CD8-positive, alpha-beta memory T cell (primary cell): ENCODE measurements around the gene RTF2. TPM values are rescaled to one million over a fixed set of nuclear protein-coding genes. Genes with fewer than 3 reads are reported as not detected.
A peak's percentile ranks its signal among the peaks of the same experiment; 100 is the strongest.

Source experiments
- CTCF ChIA-PET: fragments of 350-600 bp; sonication (Branson Sonifier 250); formaldehyde crosslinking; loops from one replicate; lab custom pipeline; 2021; ENCODE audit warnings: antibody characterized with exemption; lab: Charles Lee
- POLR2A ChIA-PET: fragments of 350-600 bp; sonication (Branson Sonifier 250); formaldehyde crosslinking; loops from one replicate; lab custom pipeline; 2021; ENCODE audit warnings: antibody characterized with exemption; lab: Charles Lee
- DNase-seq, 5 donors: peaks; one replicate each; pipeline versions ENCODE4 v3.0.0 to v3.0.0-alpha.2; 2020 to 2022; ENCODE audit warnings: mixed read lengths in 1 of 5
- H3K27ac ChIP-seq: one replicate; pipeline ENCODE4 v1.7.0; 2013; ENCODE audit warnings: low read depth, mild to moderate bottlenecking, low read length, moderate library complexity
- H3K27me3 ChIP-seq: 2 replicates; pipeline ENCODE4 v1.7.0; 2013; ENCODE audit warnings: low read length, mild to moderate bottlenecking; ENCODE audit not compliant: insufficient read depth, poor library complexity, severe bottlenecking
- H3K36me3 ChIP-seq: 2 replicates; pipeline ENCODE4 v1.7.0; 2013; ENCODE audit warnings: mild to moderate bottlenecking, low read length, moderate library complexity; ENCODE audit not compliant: insufficient read depth
- H3K4me1 ChIP-seq: 2 replicates; pipeline ENCODE4 v1.7.0; 2013; ENCODE audit warnings: mild to moderate bottlenecking, low read length, moderate library complexity; ENCODE audit not compliant: insufficient read depth
- H3K4me3 ChIP-seq: 2 replicates; pipeline ENCODE4 v1.7.0; 2013; ENCODE audit warnings: mild to moderate bottlenecking, low read length
- H3K9me3 ChIP-seq: 2 replicates; pipeline ENCODE4 v1.7.0; 2013; ENCODE audit warnings: mild to moderate bottlenecking, low read length
- H3K27ac Mint-ChIP-seq, 8 donors: one replicate each; pipeline ENCODE4 v1.8.0; 2020 to 2021; ENCODE audit warnings: mixed read lengths in 8 of 8, mild to moderate bottlenecking in 6 of 8, inconsistent platforms in 3 of 8, moderate library complexity in 3 of 8
- H3K27me3 Mint-ChIP-seq, 2 donors: one replicate each; pipeline ENCODE4 v1.8.0; 2020 to 2021; ENCODE audit warnings: mixed read lengths in 2 of 2, mild to moderate bottlenecking in 1 of 2, moderate library complexity in 1 of 2
- H3K36me3 Mint-ChIP-seq, 3 donors: one replicate each; pipeline ENCODE4 v1.8.0; 2020 to 2021; ENCODE audit warnings: mixed read lengths in 3 of 3, inconsistent platforms in 1 of 3, mild to moderate bottlenecking in 1 of 3
- H3K4me1 Mint-ChIP-seq, 3 donors: one replicate each; pipeline ENCODE4 v1.8.0; 2020 to 2021; ENCODE audit warnings: mixed read lengths in 3 of 3, inconsistent platforms in 1 of 3, mild to moderate bottlenecking in 1 of 3
- H3K4me3 Mint-ChIP-seq, 7 donors: one replicate each; pipeline ENCODE4 v1.8.0; 2020 to 2021; ENCODE audit warnings: mixed read lengths in 7 of 7, mild to moderate bottlenecking in 6 of 7, moderate library complexity in 4 of 7, inconsistent platforms in 2 of 7
- H3K9me3 Mint-ChIP-seq, 5 donors: one replicate each; pipeline ENCODE4 v1.8.0; 2020 to 2022; ENCODE audit warnings: mixed read lengths in 5 of 5, mild to moderate bottlenecking in 3 of 5, moderate library complexity in 2 of 5, inconsistent platforms in 1 of 5
- polyA plus RNA-seq: library from polyadenylated mRNA; unstranded; fragments of 300-500 nt; fragmentation: Illumina TruSeq; gene quantifications from one replicate; pipeline ENCODE4 v1.2.3, GENCODE V29; 2021
- total RNA-seq, 2 experiments: library from RNA; stranded (reverse); gene quantifications; one replicate each; pipeline ENCODE4 v1.2.3, GENCODE V29; 2021

The RTF2 gene
- total and polyA plus RNA-seq, 3 experiments from 2014 or later, result 82.5 to 121 (median 85.1) TPM

DNA sequence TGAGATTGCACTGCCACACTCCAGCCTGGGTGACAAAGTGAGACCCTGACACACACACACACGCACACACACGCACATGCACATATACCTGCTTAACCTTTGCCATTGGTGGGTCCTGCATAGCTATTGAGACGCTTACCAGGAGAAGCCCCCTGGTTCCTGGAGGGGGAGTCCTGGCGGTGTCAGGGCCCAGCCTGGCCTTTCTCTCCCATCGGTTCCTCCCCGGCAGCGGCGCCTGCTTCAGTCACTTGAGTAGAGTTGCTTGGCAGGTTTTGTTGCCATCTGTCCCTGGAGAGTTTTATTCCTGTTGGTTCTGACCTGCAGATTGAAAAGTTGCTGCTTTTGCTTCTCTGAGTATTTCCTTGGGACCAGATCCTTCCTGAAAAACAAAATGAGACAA is 35.5 kb downstream of the RTF2 start:
- H3K36me3 Mint-ChIP-seq, result peaks cover 4 to 45% (median 5%) of the 10 kb centered on the region in 3 donors
- DNase-seq, result no peak
- H3K27me3 ChIP-seq, result no peaks in the 10 kb centered on the region
- ChIA-PET CTCF (no interaction called here), POLR2A (no interaction called here)
- H3K36me3 ChIP-seq, result peaks cover 9% of the 10 kb centered on the region
- H3K9me3 Mint-ChIP-seq, result no peaks in the 10 kb centered on the region
- H3K27ac ChIP-seq, result no peak overlapping the region
- no peak overlapping the region for H3K4me3 ChIP-seq
- H3K4me1 Mint-ChIP-seq, result peaks cover 12 to 17% (median 13%) of the 10 kb centered on the region in 3 donors
- H3K9me3 ChIP-seq, result no peaks in the 10 kb centered on the region
- H3K4me3 Mint-ChIP-seq, result no peak overlapping the region
- H3K4me1 ChIP-seq, result peaks cover 4% of the 10 kb centered on the region
- H3K27ac Mint-ChIP-seq, result peak overlapping the region in 1 of 8 donors; percentile 54
- H3K27me3 Mint-ChIP-seq, result no peaks in the 10 kb centered on the region

DNA sequence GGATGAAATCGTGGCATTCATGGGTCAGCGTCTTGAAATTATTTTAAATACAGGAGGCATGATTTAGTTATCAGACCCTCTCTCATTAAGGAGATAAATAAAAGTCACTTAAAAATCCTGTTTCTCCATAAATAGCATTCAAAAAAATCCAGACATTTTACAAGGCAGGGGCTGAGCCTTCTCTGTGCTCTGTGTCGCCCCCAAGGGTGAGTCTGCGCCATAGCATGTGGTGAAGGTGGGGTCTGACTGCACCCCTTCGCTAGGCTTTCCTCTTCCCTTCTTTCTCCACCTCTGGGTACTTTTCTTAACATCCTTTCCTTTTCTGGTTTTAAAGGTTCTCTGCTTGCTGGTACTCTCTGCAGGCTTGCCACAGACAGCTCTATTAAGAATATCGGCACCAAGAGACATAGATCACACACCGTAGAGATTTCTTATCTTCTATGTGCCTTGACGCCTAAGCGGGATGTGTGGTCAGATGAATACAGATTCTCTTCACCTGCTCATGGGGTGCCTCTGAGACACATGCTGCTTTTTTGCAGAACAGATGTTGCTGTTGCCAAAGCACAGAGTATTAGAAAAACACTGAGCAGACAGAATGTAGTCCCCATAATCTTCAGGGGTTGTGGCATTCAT is 36.1 kb downstream of the RTF2 start:
- ChIA-PET POLR2A (no interaction called here), CTCF (no interaction called here)
- Histone ChIP-seq H3K4me3 (no peak overlapping the region), H3K27ac (no peak overlapping the region), H3K36me3 (peaks cover 9% of the 10 kb centered on the region), H3K9me3 (no peaks in the 10 kb centered on the region), H3K27me3 (no peaks in the 10 kb centered on the region), H3K4me1 (peaks cover 4% of the 10 kb centered on the region)
- peaks cover 4 to 45% (median 5%) of the 10 kb centered on the region in 3 donors for H3K36me3 Mint-ChIP-seq
- no peaks in the 10 kb centered on the region for H3K27me3 Mint-ChIP-seq
- no peak for DNase-seq
- no peak overlapping the region for H3K4me3 Mint-ChIP-seq
- peak overlapping the region in 3 of 8 donors; percentile 26 to 63 (median 49) for H3K27ac Mint-ChIP-seq
- no peaks in the 10 kb centered on the region for H3K9me3 Mint-ChIP-seq
- peaks cover 12 to 18% (median 13%) of the 10 kb centered on the region in 3 donors for H3K4me1 Mint-ChIP-seq

DNA sequence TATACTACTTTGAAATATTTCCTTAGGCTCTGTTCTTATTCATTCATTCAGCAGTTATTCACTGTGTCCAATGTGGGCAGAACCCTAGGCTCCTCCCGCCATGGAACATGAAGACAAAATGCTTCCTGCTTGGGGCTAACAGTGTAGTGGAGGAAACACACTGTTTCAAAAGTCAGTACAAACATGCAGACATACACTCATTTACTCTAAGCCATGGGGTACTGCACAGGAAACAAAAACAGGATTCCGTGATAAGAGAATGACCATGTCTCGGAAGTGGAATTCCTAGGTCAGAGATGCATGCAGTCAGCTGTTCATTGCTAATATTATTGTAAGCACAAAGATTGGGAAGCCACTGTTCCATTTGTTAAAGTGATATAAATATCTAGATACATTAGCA is 37.7 kb downstream of the RTF2 start:
- Mint-ChIP-seq H3K4me3 (no peak overlapping the region), H3K9me3 (no peaks in the 10 kb centered on the region), H3K36me3 (peaks cover 4 to 50% (median 5%) of the 10 kb centered on the region in 3 donors), H3K27me3 (no peaks in the 10 kb centered on the region), H3K4me1 (peaks cover 12 to 18% (median 13%) of the 10 kb centered on the region in 3 donors), H3K27ac (peak overlapping the region in 1 of 8 donors; percentile 21)
- Histone ChIP-seq H3K27me3 (no peaks in the 10 kb centered on the region), H3K9me3 (no peaks in the 10 kb centered on the region), H3K36me3 (peaks cover 9% of the 10 kb centered on the region), H3K27ac (no peak overlapping the region), H3K4me3 (no peak overlapping the region), H3K4me1 (peaks cover 4% of the 10 kb centered on the region)
- CTCF ChIA-PET, result no interaction called here
- POLR2A ChIA-PET, result no interaction called here
- DNase-seq, result no peak

DNA sequence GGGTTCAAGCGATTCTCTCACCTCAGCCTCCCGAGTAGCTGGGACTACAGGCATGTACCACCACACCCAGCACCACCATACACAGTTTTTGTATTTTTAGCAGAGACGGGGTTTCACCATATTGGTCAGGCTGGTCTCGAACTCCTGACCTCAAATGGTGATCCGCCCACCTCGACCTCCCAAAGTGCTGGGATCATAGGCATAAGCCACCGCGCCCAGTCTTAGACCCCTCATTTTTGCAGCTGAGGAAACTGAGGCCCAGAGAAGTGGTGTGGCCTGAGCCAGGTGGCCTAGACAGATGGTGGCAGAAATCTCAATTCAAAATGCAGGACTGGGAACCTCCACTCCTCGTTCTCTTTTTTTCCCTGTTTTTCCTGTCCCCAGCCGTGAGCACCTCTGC is 43.5 kb downstream of the RTF2 start:
- H3K36me3 Mint-ChIP-seq, result peaks cover 7 to 76% (median 10%) of the 10 kb centered on the region in 3 donors

DNA sequence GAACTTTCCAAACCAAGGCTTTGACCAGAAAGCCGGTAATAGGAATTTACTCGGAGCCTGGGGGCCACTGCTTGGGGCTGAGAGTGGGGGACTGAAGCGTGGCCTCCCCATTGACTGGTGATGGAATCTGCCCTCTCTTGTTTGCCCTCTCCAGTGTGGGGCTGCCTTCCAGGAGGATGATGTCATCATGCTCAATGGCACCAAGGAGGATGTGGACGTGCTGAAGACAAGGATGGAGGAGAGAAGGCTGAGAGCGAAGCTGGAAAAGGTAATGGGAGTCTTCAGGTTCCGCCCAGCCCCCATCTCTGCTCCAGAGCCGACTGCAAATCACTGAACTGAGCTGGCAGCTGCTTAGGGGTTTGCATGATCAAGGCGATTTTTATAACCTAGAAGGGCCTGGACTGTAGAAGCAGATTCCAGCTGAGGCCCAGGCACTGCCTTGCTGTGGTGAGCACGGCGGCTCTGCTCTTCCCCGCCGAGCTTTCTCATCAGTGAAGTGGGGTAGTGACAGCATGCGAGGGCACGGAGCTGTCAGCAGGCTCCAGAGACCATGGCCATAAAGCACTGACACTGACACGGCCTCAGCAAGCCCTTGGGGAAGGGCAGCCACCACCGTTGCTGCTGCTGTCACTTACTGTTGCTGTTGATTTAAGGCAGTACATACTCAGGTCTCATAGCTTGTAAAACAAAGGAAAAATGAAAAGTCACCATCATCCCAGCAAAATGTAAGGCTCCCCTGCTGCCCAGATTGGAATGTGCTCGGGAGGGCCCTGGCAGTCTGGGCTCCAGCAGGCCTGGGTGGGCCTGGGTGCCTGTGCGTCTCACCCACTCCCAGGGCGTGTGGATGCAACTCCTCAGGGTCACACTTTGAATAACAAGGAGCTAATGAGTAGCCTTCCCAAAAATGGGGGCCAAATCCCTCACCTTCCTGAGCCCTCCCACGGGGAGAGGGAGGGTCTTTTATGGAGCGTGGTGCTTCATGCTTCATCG is 45.0 kb downstream of the RTF2 start:
- peaks cover 20 to 81% (median 20%) of the 10 kb centered on the region in 3 donors for H3K36me3 Mint-ChIP-seq
- H3K27me3 ChIP-seq, result no peaks in the 10 kb centered on the region
- peak overlapping the region in 1 of 8 donors; percentile 47 for H3K27ac Mint-ChIP-seq
- no peaks in the 10 kb centered on the region for H3K27me3 Mint-ChIP-seq
- no peak overlapping the region for H3K4me3 Mint-ChIP-seq
- ChIA-PET POLR2A (no interaction called here), CTCF (no interaction called here)
- H3K4me1 ChIP-seq, result no peaks in the 10 kb centered on the region
- no peak overlapping the region for H3K4me3 ChIP-seq
- no peak for DNase-seq
- peaks cover 0 to 6% (median 0%) of the 10 kb centered on the region in 3 donors for H3K4me1 Mint-ChIP-seq
- H3K9me3 ChIP-seq, result no peaks in the 10 kb centered on the region
- no peak overlapping the region for H3K27ac ChIP-seq
- H3K9me3 Mint-ChIP-seq, result peaks cover 0 to 4% (median under 1%) of the 10 kb centered on the region in 5 donors
- peaks cover 28% of the 10 kb centered on the region for H3K36me3 ChIP-seq

More for the DNA sequence above, 43.5 kb downstream of the RTF2 start:
- CTCF ChIA-PET, result no interaction called here
- peaks cover 0 to 8% (median 0%) of the 10 kb centered on the region in 3 donors for H3K4me1 Mint-ChIP-seq
- H3K27me3 ChIP-seq, result no peaks in the 10 kb centered on the region
- peak overlapping the region in 1 of 8 donors; percentile 51 for H3K27ac Mint-ChIP-seq
- no peak for DNase-seq
- POLR2A ChIA-PET, result no interaction called here
- no peak overlapping the region for H3K27ac ChIP-seq
- no peaks in the 10 kb centered on the region for H3K9me3 ChIP-seq
- H3K36me3 ChIP-seq, result peaks cover 15% of the 10 kb centered on the region
- no peaks in the 10 kb centered on the region for H3K9me3 Mint-ChIP-seq
- H3K27me3 Mint-ChIP-seq, result no peaks in the 10 kb centered on the region
- H3K4me3 ChIP-seq, result no peak overlapping the region
- no peaks in the 10 kb centered on the region for H3K4me1 ChIP-seq
- H3K4me3 Mint-ChIP-seq, result no peak overlapping the region

DNA sequence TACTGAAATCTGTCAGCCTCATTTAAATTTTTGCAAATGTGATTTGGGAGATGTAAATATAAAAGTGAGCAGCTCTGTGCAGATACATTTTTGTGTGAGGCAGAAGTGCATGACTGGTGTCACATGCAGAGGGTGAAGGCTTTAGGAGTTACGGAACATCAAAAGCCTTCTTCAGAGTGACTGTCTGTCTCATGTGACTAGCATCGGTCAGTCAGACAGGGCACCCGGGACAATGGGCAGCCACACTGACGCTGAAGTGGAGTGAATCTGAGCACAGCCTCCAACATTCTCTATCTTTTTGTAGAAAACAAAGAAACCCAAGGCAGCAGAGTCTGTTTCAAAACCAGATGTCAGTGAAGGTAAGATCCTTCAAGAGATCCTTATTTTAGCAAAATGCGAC is 48.2 kb downstream of the RTF2 start:
- DNase-seq, result no peak
- peak overlapping the region in 1 of 8 donors; percentile 33 for H3K27ac Mint-ChIP-seq
- Histone ChIP-seq H3K27me3 (no peaks in the 10 kb centered on the region), H3K36me3 (peaks cover 40% of the 10 kb centered on the region), H3K9me3 (peaks cover 15% of the 10 kb centered on the region), H3K4me1 (no peaks in the 10 kb centered on the region), H3K4me3 (no peak overlapping the region), H3K27ac (no peak overlapping the region)
- H3K4me1 Mint-ChIP-seq, result no peaks in the 10 kb centered on the region
- H3K36me3 Mint-ChIP-seq, result peaks cover 37 to 96% (median 50%) of the 10 kb centered on the region in 3 donors
- ChIA-PET POLR2A (no interaction called here), CTCF (interaction anchor here (1.0 kb wide), 1 partner anchor 34 kb away, joined by 4 read pairs; no protein-coding TSS in a partner anchor)
- H3K9me3 Mint-ChIP-seq, result peaks cover 14 to 31% (median 25%) of the 10 kb centered on the region in 5 donors
- H3K4me3 Mint-ChIP-seq, result no peak overlapping the region
- no peaks in the 10 kb centered on the region for H3K27me3 Mint-ChIP-seq

DNA sequence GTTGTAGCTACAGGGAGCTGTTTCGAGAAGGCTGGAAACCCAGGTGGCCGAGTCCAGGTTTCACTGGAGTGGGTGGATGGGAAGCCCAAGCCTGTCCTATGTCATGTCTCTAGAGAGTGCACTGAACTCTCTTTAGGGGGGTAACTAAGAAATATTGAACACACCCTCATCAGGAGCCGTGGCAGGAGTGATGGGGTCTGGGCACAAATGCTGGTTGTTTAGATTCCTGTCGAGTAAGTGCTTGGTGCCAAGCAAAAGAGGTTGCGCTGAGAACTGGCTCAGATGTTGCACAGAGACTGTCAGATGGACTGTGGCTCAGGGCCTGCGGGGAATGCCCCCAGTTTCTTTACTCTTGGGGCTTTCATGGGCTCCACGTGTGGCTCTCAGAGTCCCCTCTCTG is 48.8 kb downstream of the RTF2 start:
- CTCF ChIA-PET, result no interaction called here
- Histone ChIP-seq H3K4me3 (no peak overlapping the region), H3K27me3 (no peaks in the 10 kb centered on the region), H3K4me1 (no peaks in the 10 kb centered on the region), H3K9me3 (peaks cover 15% of the 10 kb centered on the region), H3K36me3 (peaks cover 40% of the 10 kb centered on the region), H3K27ac (no peak overlapping the region)
- Mint-ChIP-seq H3K4me1 (no peaks in the 10 kb centered on the region), H3K4me3 (no peak overlapping the region), H3K9me3 (peaks cover 19 to 36% (median 26%) of the 10 kb centered on the region in 5 donors), H3K36me3 (peaks cover 37 to 93% (median 56%) of the 10 kb centered on the region in 3 donors), H3K27me3 (no peaks in the 10 kb centered on the region), H3K27ac (no peak overlapping the region)
- POLR2A ChIA-PET, result no interaction called here
- no peak for DNase-seq

DNA sequence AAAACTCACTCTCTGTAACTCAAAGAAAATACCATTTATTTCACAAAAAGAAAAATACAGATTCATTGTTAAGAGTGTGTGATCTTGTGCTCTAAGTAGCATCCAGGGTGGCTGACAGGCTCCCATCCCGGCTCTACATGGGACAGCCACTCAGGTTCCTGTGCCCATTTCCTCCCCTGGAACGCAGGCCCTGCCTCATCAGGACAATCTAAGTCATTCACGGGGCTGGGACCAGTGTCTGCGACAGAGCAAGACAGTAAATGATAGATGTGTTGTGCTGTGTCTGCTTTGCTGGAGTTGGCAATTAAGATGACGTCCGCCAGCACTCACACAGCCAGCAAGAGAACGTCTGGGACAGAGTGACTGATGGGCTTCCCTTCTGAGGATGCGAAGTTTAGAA is 49.2 kb downstream of the RTF2 start:
- H3K27ac Mint-ChIP-seq, result peak overlapping the region in 1 of 8 donors; percentile 42
- POLR2A ChIA-PET, result no interaction called here
- peaks cover 19 to 38% (median 26%) of the 10 kb centered on the region in 5 donors for H3K9me3 Mint-ChIP-seq
- Histone ChIP-seq H3K9me3 (peaks cover 15% of the 10 kb centered on the region), H3K4me3 (no peak overlapping the region), H3K4me1 (no peaks in the 10 kb centered on the region), H3K27me3 (no peaks in the 10 kb centered on the region), H3K27ac (no peak overlapping the region), H3K36me3 (peaks cover 40% of the 10 kb centered on the region)
- CTCF ChIA-PET, result no interaction called here
- no peaks in the 10 kb centered on the region for H3K27me3 Mint-ChIP-seq
- peaks cover 37 to 89% (median 56%) of the 10 kb centered on the region in 3 donors for H3K36me3 Mint-ChIP-seq
- no peak for DNase-seq
- H3K4me3 Mint-ChIP-seq, result no peak overlapping the region
- H3K4me1 Mint-ChIP-seq, result no peaks in the 10 kb centered on the region
